ENCODE data around the gene PTPN1. TPM values are rescaled to one million over a fixed set of nuclear protein-coding genes. Genes with fewer than 3 reads are reported as not detected.

Gene PTPN1
- total and polyA plus RNA-seq, 2 of the 13 experiments (the other 11 are each of a cell fraction or from before 2014, with no cell fraction given): 17.7 to 37.2 TPM

GRCh38 chr20:50601511-50602431, 91.6 kb downstream of the PTPN1 start (continued):
- TF ChIP-seq ZXDC (CRISPR knock-in tag; IDR thresholded peaks at IDR 0.05): 0 out of 2 replicates have a peak, but pooled peaks have one; percentile 34
- TF ChIP-seq KLF11 (CRISPR knock-in tag; IDR thresholded peaks at IDR 0.05): no peak
- TF ChIP-seq, protein P1, sequence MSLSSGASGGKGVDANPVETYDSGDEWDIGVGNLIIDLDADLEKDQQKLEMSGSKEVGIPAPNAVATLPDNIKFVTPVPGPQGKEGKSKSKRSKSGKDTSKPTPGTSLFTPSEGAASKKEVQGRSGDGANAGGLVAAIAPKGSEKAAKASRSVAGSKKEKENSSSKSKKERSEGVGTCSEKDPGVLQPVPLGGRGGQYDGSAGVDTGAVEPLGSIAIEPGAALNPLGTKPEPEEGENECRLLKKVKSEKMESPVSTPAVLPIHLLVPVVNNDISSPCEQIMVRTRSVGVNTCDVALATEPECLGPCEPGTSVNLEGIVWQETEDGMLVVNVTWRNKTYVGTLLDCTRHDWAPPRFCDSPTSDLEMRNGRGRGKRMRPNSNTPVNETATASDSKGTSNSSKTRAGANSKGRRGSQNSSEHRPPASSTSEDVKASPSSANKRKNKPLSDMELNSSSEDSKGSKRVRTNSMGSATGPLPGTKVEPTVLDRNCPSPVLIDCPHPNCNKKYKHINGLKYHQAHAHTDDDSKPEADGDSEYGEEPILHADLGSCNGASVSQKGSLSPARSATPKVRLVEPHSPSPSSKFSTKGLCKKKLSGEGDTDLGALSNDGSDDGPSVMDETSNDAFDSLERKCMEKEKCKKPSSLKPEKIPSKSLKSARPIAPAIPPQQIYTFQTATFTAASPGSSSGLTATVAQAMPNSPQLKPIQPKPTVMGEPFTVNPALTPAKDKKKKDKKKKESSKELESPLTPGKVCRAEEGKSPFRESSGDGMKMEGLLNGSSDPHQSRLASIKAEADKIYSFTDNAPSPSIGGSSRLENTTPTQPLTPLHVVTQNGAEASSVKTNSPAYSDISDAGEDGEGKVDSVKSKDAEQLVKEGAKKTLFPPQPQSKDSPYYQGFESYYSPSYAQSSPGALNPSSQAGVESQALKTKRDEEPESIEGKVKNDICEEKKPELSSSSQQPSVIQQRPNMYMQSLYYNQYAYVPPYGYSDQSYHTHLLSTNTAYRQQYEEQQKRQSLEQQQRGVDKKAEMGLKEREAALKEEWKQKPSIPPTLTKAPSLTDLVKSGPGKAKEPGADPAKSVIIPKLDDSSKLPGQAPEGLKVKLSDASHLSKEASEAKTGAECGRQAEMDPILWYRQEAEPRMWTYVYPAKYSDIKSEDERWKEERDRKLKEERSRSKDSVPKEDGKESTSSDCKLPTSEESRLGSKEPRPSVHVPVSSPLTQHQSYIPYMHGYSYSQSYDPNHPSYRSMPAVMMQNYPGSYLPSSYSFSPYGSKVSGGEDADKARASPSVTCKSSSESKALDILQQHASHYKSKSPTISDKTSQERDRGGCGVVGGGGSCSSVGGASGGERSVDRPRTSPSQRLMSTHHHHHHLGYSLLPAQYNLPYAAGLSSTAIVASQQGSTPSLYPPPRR (CRISPR knock-in tag; IDR thresholded peaks at IDR 0.05; ENCODE audit: borderline replicate concordance): no peak
- no peak for TF ChIP-seq ZFAT (CRISPR knock-in tag; conservative IDR thresholded peaks at IDR 0.05)
- TF ChIP-seq FOXK1 (CRISPR knock-in tag; IDR thresholded peaks at IDR 0.05; ENCODE audit: borderline replicate concordance, low read depth): no peak
- no peak for TF ChIP-seq HHEX (CRISPR knock-in tag; IDR thresholded peaks at IDR 0.05)
- no peak for TF ChIP-seq RELA (CRISPR knock-in tag; IDR thresholded peaks at IDR 0.05)
- no peak for TF ChIP-seq ZNF367 (CRISPR knock-in tag; IDR thresholded peaks at IDR 0.05; ENCODE audit: borderline replicate concordance)
- TF ChIP-seq ZMYM2 (CRISPR knock-in tag; IDR thresholded peaks at IDR 0.05): no peak
- no peak for TF ChIP-seq IRF2 (CRISPR knock-in tag; IDR thresholded peaks at IDR 0.05)
- no peak for TF ChIP-seq RFXAP (CRISPR knock-in tag; IDR thresholded peaks at IDR 0.05; ENCODE audit: borderline replicate concordance)
- TF ChIP-seq ZNF605 (CRISPR knock-in tag; IDR thresholded peaks at IDR 0.05): no peak
- no peak for TF ChIP-seq AKAP8 (CRISPR knock-in tag; IDR thresholded peaks at IDR 0.05)
- TF ChIP-seq KDM4B (CRISPR knock-in tag; IDR thresholded peaks at IDR 0.05): no peak
- peak; percentile 91 to 97 for TF ChIP-seq MAFK (conservative IDR thresholded peaks at IDR 0.05 in 1 of 2, IDR thresholded peaks at IDR 0.05 in 1 of 2; ENCODE audit: low read length in 2 of 2)
- no peak for TF ChIP-seq HOXD1 (CRISPR knock-in tag; IDR thresholded peaks at IDR 0.05)
- TF ChIP-seq ZFP41 (CRISPR knock-in tag; IDR thresholded peaks at IDR 0.05; ENCODE audit: borderline replicate concordance): no peak
- TF ChIP-seq ZBTB7A (CRISPR knock-in tag; IDR thresholded peaks at IDR 0.05): peak; percentile 49; the same call in 1 of the 2 replicates
- TF ChIP-seq, protein P2, sequence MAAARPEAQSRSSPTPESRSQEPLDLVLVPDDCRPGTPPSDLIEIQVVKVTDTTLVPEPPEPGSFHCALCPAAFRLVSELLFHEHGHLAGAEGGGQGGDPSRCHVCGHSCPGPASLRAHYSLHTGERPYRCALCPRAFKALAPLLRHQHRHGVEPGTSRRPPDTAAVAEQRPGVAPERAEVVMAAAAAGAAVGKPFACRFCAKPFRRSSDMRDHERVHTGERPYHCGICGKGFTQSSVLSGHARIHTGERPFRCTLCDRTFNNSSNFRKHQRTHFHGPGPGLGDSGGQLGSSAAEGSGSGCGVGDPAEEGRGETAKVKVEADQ (CRISPR knock-in tag; IDR thresholded peaks at IDR 0.05; ENCODE audit: borderline replicate concordance): no peak
